CD4-positive, alpha-beta T cell (primary cell): Measurements from ENCODE around the gene HAP1. TPM values are rescaled to one million over a fixed set of nuclear protein-coding genes. Genes with fewer than 3 reads are reported as not detected.
A peak's percentile ranks its signal among the peaks of the same experiment; 100 is the strongest.

ENCODE experiments used
- ATAC-seq: fragments of 200-7000 bp; cut with Tn5 transposase; one replicate; pipeline ENCODE4 v1.10.0; 2022; ENCODE audit warnings: mild to moderate bottlenecking; ENCODE audit not compliant: poor library complexity
- CTCF ChIA-PET: fragments of 350-600 bp; sonication (Branson Sonifier 250); formaldehyde crosslinking; loops from one replicate; lab custom pipeline; 2021; ENCODE audit warnings: antibody characterized with exemption, inconsistent platforms; lab: Charles Lee
- POLR2A ChIA-PET: fragments of 350-600 bp; sonication (Branson Sonifier 250); formaldehyde crosslinking; loops from one replicate; lab custom pipeline; 2021; ENCODE audit warnings: antibody characterized with exemption, inconsistent platforms; lab: Charles Lee
- DNase-seq, 14 experiments: peaks; one replicate each; pipeline ENCODE4 v3.0.0-alpha.2; 2013 to 2020; ENCODE audit warnings: mixed read lengths in 2 of 14
- H3K27ac ChIP-seq, 2 donors: one replicate each; pipeline versions ENCODE4 v1.5.1 to v1.7.0; 2013; ENCODE audit warnings: low read length in 2 of 2, low read depth in 1 of 2, mild to moderate bottlenecking in 1 of 2
- H3K27me3 ChIP-seq, 2 experiments: 1 replicate in 1 of 2; 2 replicates in 1 of 2; pipeline versions ENCODE4 v1.6.1 to v1.7.0; 2013; ENCODE audit warnings: low read length in 2 of 2, control low read depth in 1 of 2, mild to moderate bottlenecking in 1 of 2, moderate library complexity in 1 of 2; ENCODE audit not compliant: insufficient read depth in 2 of 2, control insufficient read depth in 1 of 2
- H3K36me3 ChIP-seq: one replicate; pipeline ENCODE4 v1.6.1; 2013; ENCODE audit warnings: low read length, control low read depth; ENCODE audit not compliant: insufficient read depth
- H3K4me1 ChIP-seq: one replicate; pipeline ENCODE4 v1.6.1; 2013; ENCODE audit warnings: low read length, control low read depth; ENCODE audit not compliant: insufficient read depth
- H3K4me3 ChIP-seq: one replicate; pipeline ENCODE4 v1.5.1; 2013; ENCODE audit warnings: mild to moderate bottlenecking, low read length, moderate library complexity
- H3K9me3 ChIP-seq, 2 experiments: 1 replicate in 1 of 2; 2 replicates in 1 of 2; pipeline versions ENCODE4 v1.6.1 to v1.7.0; 2013; ENCODE audit warnings: low read length in 2 of 2, mild to moderate bottlenecking in 2 of 2, control low read depth in 1 of 2, moderate library complexity in 1 of 2; ENCODE audit not compliant: control insufficient read depth in 1 of 2, insufficient read depth in 1 of 2
- H3K27ac Mint-ChIP-seq: one replicate; pipeline ENCODE4 v1.8.0; 2020; ENCODE audit warnings: mixed read lengths
- H3K27me3 Mint-ChIP-seq: one replicate; pipeline ENCODE4 v1.8.0; 2021; ENCODE audit warnings: mixed read lengths
- H3K36me3 Mint-ChIP-seq: one replicate; pipeline ENCODE4 v1.8.0; 2021; ENCODE audit warnings: low read depth, mixed read lengths
- H3K4me1 Mint-ChIP-seq: one replicate; pipeline ENCODE4 v1.8.0; 2021; ENCODE audit warnings: low read depth, mixed read lengths
- H3K4me3 Mint-ChIP-seq: one replicate; pipeline ENCODE4 v1.8.0; 2020; ENCODE audit warnings: mild to moderate bottlenecking, mixed read lengths
- H3K9me3 Mint-ChIP-seq: one replicate; pipeline ENCODE4 v1.8.0; 2020; ENCODE audit warnings: mixed read lengths
- CTCF ChIP-seq: fragments of 200-600 bp; IDR thresholded peaks from one replicate; pipeline ENCODE4 v1.8.0; 2022; ENCODE audit warnings: antibody characterized with exemption, mild to moderate bottlenecking
- intact Hi-C, 2 experiments: fragments of 100-400 bp; cut with DNase I in 1 of 2; cut with micrococcal nuclease in 1 of 2; formaldehyde crosslinking; loops; one replicate each; pipeline versions ENCODE4 v1.15.1 to v1.9.0; 2023 to 2025; cut with DNase I, micrococcal nuclease
- polyA plus RNA-seq, 2 donors: library from polyadenylated mRNA; unstranded; fragments of 120-200 nt; gene quantifications; one replicate each; pipeline ENCODE4 v1.2.1, GENCODE V29; 2013
- total RNA-seq, 174 experiments: library from RNA in 2 of 174; stranded (reverse) in 2 of 174; gene quantifications; one replicate each; pipeline ENCODE4 v1.2.3 and lab custom pipeline; 2021 to 2026

Gene HAP1, protein sequence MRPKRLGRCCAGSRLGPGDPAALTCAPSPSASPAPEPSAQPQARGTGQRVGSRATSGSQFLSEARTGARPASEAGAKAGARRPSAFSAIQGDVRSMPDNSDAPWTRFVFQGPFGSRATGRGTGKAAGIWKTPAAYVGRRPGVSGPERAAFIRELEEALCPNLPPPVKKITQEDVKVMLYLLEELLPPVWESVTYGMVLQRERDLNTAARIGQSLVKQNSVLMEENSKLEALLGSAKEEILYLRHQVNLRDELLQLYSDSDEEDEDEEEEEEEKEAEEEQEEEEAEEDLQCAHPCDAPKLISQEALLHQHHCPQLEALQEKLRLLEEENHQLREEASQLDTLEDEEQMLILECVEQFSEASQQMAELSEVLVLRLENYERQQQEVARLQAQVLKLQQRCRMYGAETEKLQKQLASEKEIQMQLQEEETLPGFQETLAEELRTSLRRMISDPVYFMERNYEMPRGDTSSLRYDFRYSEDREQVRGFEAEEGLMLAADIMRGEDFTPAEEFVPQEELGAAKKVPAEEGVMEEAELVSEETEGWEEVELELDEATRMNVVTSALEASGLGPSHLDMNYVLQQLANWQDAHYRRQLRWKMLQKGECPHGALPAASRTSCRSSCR
- total RNA-seq, result under 1 TPM in 1 of 2 experiments, not detected in 1; 0.11 TPM
- polyA plus RNA-seq (2013, experiment 1 of 2), result 0.10 TPM
- 0.11 TPM for polyA plus RNA-seq (2013, experiment 2 of 2)
- total RNA-seq (lab: John Stamatoyannopoulos, UW), result 0 to 4.8 (median 0.22) reads per million in 172 experiments

DNA sequence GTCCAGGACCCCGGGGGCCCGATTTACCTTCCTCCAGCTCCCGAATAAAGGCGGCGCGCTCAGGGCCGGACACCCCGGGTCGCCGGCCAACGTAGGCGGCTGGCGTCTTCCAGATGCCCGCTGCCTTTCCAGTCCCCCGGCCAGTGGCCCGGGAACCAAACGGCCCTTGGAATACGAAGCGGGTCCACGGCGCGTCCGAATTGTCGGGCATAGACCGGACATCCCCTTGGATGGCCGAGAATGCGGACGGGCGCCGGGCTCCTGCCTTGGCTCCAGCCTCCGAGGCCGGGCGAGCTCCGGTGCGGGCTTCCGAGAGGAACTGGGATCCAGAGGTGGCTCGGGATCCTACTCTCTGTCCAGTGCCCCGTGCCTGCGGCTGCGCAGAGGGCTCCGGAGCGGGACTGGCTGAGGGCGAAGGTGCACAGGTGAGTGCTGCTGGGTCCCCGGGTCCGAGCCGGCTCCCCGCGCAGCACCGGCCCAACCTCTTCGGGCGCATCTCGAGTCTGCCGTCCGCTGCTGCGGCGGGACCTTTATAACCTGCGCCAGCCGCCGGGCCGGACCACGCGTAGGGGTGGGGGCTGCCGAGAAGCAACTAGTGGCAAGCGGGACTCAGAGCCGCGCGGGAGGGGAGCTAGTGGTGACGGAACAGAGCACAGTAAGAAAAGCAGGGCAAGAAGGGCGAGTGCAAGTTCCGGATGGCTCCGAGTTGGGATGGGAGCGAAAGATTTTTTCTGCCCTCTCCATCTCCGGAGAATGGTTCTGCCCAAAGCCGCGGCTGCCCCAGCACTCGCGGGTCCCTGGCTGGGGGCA lies at the start of gene HAP1:
Gene HAP1 (minus strand): TSS at position 505 of the 810 bp plus-strand sequence. CDS start 9 bp downstream, at position 496.
- Mint-ChIP-seq H3K27ac (no peak within 1 kb of the TSS), H3K27me3 (peaks cover 68% of the 10 kb centered on the region), H3K36me3 (no peaks in the 10 kb centered on the region), H3K4me1 (no peaks in the 10 kb centered on the region), H3K4me3 (peak within 1 kb of the TSS; percentile 38), H3K9me3 (no peaks in the 10 kb centered on the region)
- ATAC-seq (no peak), DNase-seq (peak in 4 of 14 experiments; percentile 3 to 38 (median 20))
- no peak for TF ChIP-seq CTCF
- H3K9me3 ChIP-seq, result peaks cover 0 to 18% of the 10 kb centered on the region in 2 experiments
- H3K4me3 ChIP-seq, result peak within 1 kb of the TSS; percentile 33
- H3K27me3 ChIP-seq, result peaks cover 50 to 62% of the 10 kb centered on the region in 2 experiments
- ChIA-PET CTCF (no interaction called here), POLR2A (interaction anchor here (1.0 kb wide), 1 partner anchor 46 kb away, joined by 3 read pairs; the partner anchor contains the start of gene EIF1)
- peaks cover 21% of the 10 kb centered on the region for H3K4me1 ChIP-seq
- no peaks in the 10 kb centered on the region for H3K36me3 ChIP-seq
- intact Hi-C loops, result no loop called here
- H3K27ac ChIP-seq, result no peak within 1 kb of the TSS

DNA sequence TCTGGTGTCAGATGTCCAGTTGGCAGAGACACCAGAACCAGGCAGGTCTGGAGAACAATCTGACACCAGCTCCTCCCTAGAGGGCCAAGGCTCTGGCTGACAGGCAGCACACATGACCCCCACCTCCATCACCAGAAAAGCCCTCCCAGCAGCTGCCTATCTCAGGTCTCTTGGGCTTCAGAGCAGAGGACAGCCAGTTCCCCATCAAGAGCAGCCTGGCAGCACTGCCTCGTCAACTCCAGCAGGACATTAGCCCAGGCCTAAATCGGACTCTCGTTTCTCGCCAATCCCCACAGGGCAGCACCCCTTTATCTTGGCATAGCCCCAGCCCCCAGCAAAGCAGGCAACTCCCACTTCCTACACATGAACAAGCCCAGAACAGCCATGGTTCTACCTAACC lies 47.7 kb upstream of the HAP1 start:
- Mint-ChIP-seq H3K27me3 (peaks cover 39% of the 10 kb centered on the region), H3K27ac (no peak overlapping the region), H3K9me3 (no peaks in the 10 kb centered on the region), H3K36me3 (no peaks in the 10 kb centered on the region), H3K4me3 (no peak overlapping the region), H3K4me1 (peaks cover 11% of the 10 kb centered on the region)
- ATAC-seq (no peak), DNase-seq (no peak)
- Histone ChIP-seq H3K9me3 (peaks cover 0 to 5% of the 10 kb centered on the region in 2 experiments), H3K4me3 (no peak overlapping the region), H3K27me3 (peaks cover 22 to 29% of the 10 kb centered on the region in 2 experiments), H3K27ac (no peak overlapping the region), H3K36me3 (no peaks in the 10 kb centered on the region), H3K4me1 (peaks cover 24% of the 10 kb centered on the region)
- no peak for TF ChIP-seq CTCF
- intact Hi-C loops, result no loop called here
- POLR2A ChIA-PET, result no interaction called here
- CTCF ChIA-PET, result no interaction called here
